Measurements from ENCODE around the gene POLR2F.

POLR2F gene

DNA sequence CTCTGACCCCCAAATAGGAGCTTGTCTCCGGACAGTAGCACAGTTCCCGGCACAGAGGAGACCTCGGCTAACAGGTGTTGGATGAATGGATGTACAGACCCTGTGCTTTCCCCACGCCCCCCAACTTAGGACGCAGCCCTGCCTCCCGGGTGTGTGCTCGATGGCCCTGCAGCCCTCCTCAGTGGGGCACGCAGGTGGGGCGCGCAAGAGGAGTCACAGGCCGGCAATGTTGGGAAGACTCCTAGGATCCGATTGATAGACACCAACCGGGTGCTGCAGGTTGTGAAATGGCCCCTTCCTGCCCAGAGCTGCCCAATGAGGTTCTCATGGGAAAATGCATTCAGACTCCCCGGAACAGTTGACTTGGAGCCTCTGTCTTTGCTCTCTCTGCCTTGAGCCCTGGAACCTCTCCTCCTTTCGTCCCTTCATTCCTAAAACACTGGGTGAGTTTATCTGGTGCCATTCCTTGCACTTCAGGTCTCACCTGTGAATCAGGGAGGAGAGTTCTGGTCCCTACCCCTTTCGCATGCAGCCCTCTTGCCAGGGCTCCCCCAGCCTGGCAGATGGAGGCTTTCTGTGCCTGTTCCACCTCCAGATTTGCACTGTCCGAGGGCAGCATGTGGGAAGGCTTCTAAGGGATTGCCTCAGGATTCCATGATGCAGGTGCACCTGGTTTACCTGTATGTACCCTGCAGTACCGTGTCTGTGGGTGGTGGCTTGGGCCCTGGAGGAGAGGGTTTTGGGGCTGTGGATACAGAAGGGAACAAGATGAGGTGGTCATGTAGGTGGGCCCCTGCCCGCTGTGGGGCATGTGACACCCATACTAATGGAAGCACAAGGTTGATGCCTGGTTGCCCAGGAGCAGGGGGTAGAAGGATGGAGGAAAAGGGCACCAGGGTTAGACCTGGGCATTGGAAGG lies 46.2 kb upstream of the POLR2F start:
- H3K9me3 ChIP-seq: no peaks in the 10 kb centered on the region
- no peak for DNase-seq
- peak overlapping the region; percentile 91 to 94 for H3K27ac ChIP-seq
- H3K27me3 ChIP-seq: no peaks in the 10 kb centered on the region
- peaks cover 0 to 61% (median 56%) of the 10 kb centered on the region in 4 donors for H3K4me1 ChIP-seq
- TF ChIP-seq, protein P1, sequence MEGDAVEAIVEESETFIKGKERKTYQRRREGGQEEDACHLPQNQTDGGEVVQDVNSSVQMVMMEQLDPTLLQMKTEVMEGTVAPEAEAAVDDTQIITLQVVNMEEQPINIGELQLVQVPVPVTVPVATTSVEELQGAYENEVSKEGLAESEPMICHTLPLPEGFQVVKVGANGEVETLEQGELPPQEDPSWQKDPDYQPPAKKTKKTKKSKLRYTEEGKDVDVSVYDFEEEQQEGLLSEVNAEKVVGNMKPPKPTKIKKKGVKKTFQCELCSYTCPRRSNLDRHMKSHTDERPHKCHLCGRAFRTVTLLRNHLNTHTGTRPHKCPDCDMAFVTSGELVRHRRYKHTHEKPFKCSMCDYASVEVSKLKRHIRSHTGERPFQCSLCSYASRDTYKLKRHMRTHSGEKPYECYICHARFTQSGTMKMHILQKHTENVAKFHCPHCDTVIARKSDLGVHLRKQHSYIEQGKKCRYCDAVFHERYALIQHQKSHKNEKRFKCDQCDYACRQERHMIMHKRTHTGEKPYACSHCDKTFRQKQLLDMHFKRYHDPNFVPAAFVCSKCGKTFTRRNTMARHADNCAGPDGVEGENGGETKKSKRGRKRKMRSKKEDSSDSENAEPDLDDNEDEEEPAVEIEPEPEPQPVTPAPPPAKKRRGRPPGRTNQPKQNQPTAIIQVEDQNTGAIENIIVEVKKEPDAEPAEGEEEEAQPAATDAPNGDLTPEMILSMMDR (IDR thresholded peaks at IDR 0.05): no peak
- H3K4me3 ChIP-seq: peak overlapping the region; percentile 78 to 93
- intact Hi-C loops (cut with DNase I; ENCODE audit: low total_unique reads): loop anchor here (2.0 kb wide), 1 partner anchor 26 kb away; no protein-coding TSS in a partner anchor
- H3K36me3 ChIP-seq: peaks cover 0 to 5% (median 3%) of the 10 kb centered on the region in 3 donors

DNA sequence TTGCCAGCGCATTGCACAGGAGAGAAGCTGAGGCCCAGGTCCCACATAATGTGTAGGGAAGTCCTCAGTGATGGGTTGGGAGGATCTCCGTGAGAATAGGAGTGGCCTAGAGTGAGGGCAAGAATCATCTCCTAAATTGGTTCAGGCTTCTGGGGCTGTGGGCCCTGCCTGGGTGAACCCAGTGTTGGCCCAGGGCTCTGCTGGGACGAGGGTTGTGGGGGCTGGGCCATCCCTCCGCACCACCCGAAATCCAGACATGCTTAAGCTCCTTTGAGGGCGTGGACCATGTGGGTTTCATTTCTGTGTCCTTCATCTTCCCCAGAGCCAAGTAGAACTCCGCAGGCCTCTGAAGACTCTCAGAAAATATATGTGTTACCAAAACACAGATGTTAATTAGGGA lies 43.7 kb upstream of the POLR2F start:
- H3K27ac ChIP-seq: peak overlapping the region; percentile 69 to 86
- H3K9me3 ChIP-seq: no peaks in the 10 kb centered on the region
- H3K36me3 ChIP-seq: peaks cover 6 to 30% (median 25%) of the 10 kb centered on the region in 3 donors

DNA sequence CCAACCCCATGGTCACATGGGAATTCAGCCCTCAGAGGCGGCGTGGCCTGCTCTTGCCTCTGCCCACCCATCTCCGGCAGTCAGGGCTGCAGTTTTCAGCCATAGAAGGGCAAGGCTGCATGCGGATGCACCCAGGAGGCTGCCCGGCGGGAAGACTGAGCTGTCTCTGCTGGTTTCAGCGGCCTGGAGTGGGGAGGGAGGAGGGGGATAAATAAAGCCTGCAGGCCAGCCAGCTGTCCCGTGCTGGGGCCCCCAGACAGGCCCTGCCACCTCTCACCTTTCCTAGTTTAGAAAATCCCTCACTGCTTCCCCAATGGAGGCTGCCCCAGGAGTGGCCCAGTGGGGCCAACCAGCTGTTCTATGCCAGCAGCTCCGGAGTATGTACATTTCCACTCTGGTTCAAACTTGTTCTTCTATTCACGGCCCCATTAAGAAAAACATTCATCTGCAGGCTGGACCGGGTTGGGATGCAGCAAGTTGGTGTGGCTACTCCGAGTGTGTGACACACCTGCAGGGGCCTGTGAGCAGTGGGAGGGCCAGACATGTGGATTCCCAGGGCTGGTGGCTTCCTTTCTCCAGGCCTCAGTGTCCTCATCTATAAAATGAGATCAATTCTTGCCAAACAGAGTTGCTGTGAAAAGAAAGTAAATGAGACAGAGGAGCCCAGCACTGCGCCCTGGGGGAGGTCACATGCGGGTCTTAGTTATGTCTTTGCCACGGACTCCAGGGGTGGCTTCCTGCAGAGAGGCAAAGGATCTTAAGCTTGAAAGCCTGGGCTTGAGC lies 42.4 kb upstream of the POLR2F start:
- peak overlapping the region; percentile 69 to 86 for H3K27ac ChIP-seq
- peak in 1 of 2 donors; percentile 84 for DNase-seq
- H3K9me3 ChIP-seq: no peaks in the 10 kb centered on the region
- H3K27me3 ChIP-seq: no peaks in the 10 kb centered on the region
- intact Hi-C loops (cut with DNase I; ENCODE audit: low total_unique reads): no loop called here
- TF ChIP-seq, protein P1 (IDR thresholded peaks at IDR 0.05): no peak
- H3K36me3 ChIP-seq: peaks cover 18 to 43% (median 36%) of the 10 kb centered on the region in 3 donors
- H3K4me3 ChIP-seq: peak overlapping the region in 1 of 2 donors; percentile 6
- H3K4me1 ChIP-seq: peaks cover 0 to 47% (median 40%) of the 10 kb centered on the region in 4 donors

More for the DNA sequence above, 43.7 kb upstream of the POLR2F start:
- H3K4me1 ChIP-seq: peaks cover 0 to 57% (median 50%) of the 10 kb centered on the region in 4 donors
- no peak for DNase-seq
- TF ChIP-seq, protein P1 (IDR thresholded peaks at IDR 0.05): no peak
- H3K27me3 ChIP-seq: no peaks in the 10 kb centered on the region
- H3K4me3 ChIP-seq: peak overlapping the region in 1 of 2 donors; percentile 9
- intact Hi-C loops (cut with DNase I; ENCODE audit: low total_unique reads): no loop called here

DNA sequence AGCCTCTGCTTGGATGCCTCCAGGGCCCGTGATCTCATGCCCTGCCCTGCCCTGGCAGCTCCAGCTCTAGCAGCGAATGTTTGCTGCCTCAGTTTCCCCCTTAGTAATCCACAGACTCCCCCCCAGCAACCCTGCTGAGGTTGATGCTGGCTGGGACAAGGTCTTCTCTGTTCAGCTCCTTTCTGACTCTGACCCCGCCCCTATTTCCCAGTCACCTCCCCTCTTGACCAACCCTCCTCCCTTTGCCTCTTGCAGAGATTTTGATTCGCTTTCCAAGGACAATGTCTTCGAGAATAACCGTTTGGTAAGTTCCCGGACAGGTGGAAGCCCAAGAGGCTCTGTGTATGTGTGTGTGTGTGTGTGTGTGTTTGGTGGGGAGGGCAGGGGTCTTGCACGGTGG lies 41.8 kb upstream of the POLR2F start:
- peak overlapping the region; percentile 69 to 86 for H3K27ac ChIP-seq
- H3K9me3 ChIP-seq: no peaks in the 10 kb centered on the region
- H3K36me3 ChIP-seq: peaks cover 24 to 49% (median 43%) of the 10 kb centered on the region in 3 donors
- TF ChIP-seq, protein P1 (IDR thresholded peaks at IDR 0.05): no peak
- H3K27me3 ChIP-seq: no peaks in the 10 kb centered on the region
- DNase-seq: no peak
- peaks cover 0 to 46% (median 39%) of the 10 kb centered on the region in 4 donors for H3K4me1 ChIP-seq
- intact Hi-C loops (cut with DNase I; ENCODE audit: low total_unique reads): no loop called here
- H3K4me3 ChIP-seq: no peak overlapping the region

DNA sequence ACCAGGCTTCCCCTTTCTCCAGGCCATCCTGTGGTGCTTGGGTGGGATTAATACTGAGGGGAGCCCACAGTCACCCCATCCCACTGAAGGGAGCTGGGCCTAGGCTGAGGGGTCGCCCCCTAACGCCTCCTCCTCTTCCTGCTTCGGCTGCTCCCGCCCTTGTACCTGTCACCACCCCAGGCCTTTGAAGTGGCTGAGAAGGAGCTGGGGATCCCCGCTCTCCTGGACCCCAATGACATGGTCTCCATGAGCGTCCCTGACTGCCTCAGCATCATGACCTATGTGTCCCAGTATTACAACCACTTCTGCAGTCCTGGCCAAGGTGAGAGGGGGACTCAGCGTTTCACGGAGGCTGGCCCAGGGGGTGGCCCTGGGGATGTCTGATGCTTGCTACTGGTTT lies 41.3 kb upstream of the POLR2F start:
- H3K4me3 ChIP-seq: no peak overlapping the region
- no peak for DNase-seq
- H3K27me3 ChIP-seq: no peaks in the 10 kb centered on the region
- no peaks in the 10 kb centered on the region for H3K9me3 ChIP-seq
- peak overlapping the region; percentile 69 to 86 for H3K27ac ChIP-seq
- intact Hi-C loops (cut with DNase I; ENCODE audit: low total_unique reads): no loop called here
- H3K4me1 ChIP-seq: peaks cover 0 to 41% (median 34%) of the 10 kb centered on the region in 4 donors
- peaks cover 28 to 54% (median 47%) of the 10 kb centered on the region in 3 donors for H3K36me3 ChIP-seq
- TF ChIP-seq, protein P1 (IDR thresholded peaks at IDR 0.05): no peak

Measured in tibial artery (tissue), 4 donors.